H9 (cell line): ENCODE results near the gene ETNK2. TPM values are rescaled to one million over a fixed set of nuclear protein-coding genes. Genes with fewer than 3 reads are reported as not detected.

Experiments used
- DNase-seq: peaks from one replicate; pipeline ENCODE4 v3.0.0-alpha.2; 2017
- H2AFZ ChIP-seq: one replicate; pipeline ENCODE4 v1.6.1; 2013; ENCODE audit warnings: mild to moderate bottlenecking, low read length, control low read depth, moderate library complexity
- H2AK5ac ChIP-seq: 2 replicates; pipeline ENCODE4 v1.6.1; 2013; ENCODE audit warnings: low read length, control low read depth, mixed read lengths; ENCODE audit not compliant: insufficient read length
- H2BK120ac ChIP-seq: one replicate; pipeline ENCODE4 v1.6.1; 2013; ENCODE audit warnings: low read depth, mild to moderate bottlenecking, low read length, control low read depth, inconsistent platforms; ENCODE audit not compliant: poor library complexity, severe bottlenecking
- H2BK12ac ChIP-seq: 2 replicates; pipeline ENCODE4 v1.6.1; 2013; ENCODE audit warnings: low read length, control low read depth, mixed read lengths, low read depth; ENCODE audit not compliant: insufficient read length
- H2BK15ac ChIP-seq: 2 replicates; pipeline ENCODE4 v1.6.1; 2013; ENCODE audit warnings: low read depth, low read length, control low read depth
- H2BK20ac ChIP-seq: one replicate; pipeline ENCODE4 v1.6.1; 2013; ENCODE audit warnings: low read depth, mild to moderate bottlenecking, low read length, control low read depth, inconsistent platforms; ENCODE audit not compliant: poor library complexity, severe bottlenecking
- H2BK5ac ChIP-seq: 2 replicates; pipeline ENCODE4 v1.6.1; 2013; ENCODE audit warnings: low read length, control low read depth, mixed read lengths; ENCODE audit not compliant: insufficient read length
- H3K14ac ChIP-seq: 2 replicates; pipeline ENCODE4 v1.6.1; 2013; ENCODE audit warnings: low read length, control low read depth; ENCODE audit not compliant: insufficient read depth
- H3K18ac ChIP-seq: 2 replicates; pipeline ENCODE4 v1.6.1; 2013; ENCODE audit warnings: low read depth, mild to moderate bottlenecking, mixed read lengths, low read length, control low read depth; ENCODE audit not compliant: insufficient read length
- H3K23ac ChIP-seq: 2 replicates; pipeline ENCODE4 v1.6.1; 2013; ENCODE audit warnings: low read length, control low read depth, mixed read lengths, low read depth; ENCODE audit not compliant: insufficient read length
- H3K23me2 ChIP-seq: 2 replicates; pipeline ENCODE4 v1.6.1; 2013; ENCODE audit warnings: low read depth, mild to moderate bottlenecking, mixed read lengths, low read length, control low read depth; ENCODE audit not compliant: insufficient read length, poor library complexity, severe bottlenecking
- H3K27ac ChIP-seq: 2 replicates; pipeline ENCODE4 v1.5.1; 2013; ENCODE audit warnings: low read length, control low read depth, mixed read lengths, low read depth; ENCODE audit not compliant: insufficient read length
- H3K27me3 ChIP-seq: 2 replicates; pipeline ENCODE4 v1.6.1; 2013; ENCODE audit warnings: low read length, control low read depth, inconsistent platforms; ENCODE audit not compliant: insufficient read depth
- H3K4ac ChIP-seq: 2 replicates; pipeline ENCODE4 v1.6.1; 2013; ENCODE audit warnings: low read depth, mild to moderate bottlenecking, control low read depth, inconsistent platforms, low read length, moderate library complexity
- H3K4me1 ChIP-seq: 2 replicates; pipeline ENCODE4 v1.6.1; 2013; ENCODE audit warnings: low read length, control low read depth, inconsistent platforms; ENCODE audit not compliant: insufficient read depth
- H3K4me2 ChIP-seq: 2 replicates; pipeline ENCODE4 v1.6.1; 2013; ENCODE audit warnings: low read length, control low read depth, mixed read lengths; ENCODE audit not compliant: insufficient read length, insufficient read depth
- H3K56ac ChIP-seq: 2 replicates; pipeline ENCODE4 v1.6.1; 2013; ENCODE audit warnings: low read depth, mild to moderate bottlenecking, mixed read lengths, low read length, control low read depth; ENCODE audit not compliant: insufficient read length
- H3K79me1 ChIP-seq: 2 replicates; pipeline ENCODE4 v1.6.1; 2013; ENCODE audit warnings: low read depth, mild to moderate bottlenecking, moderate library complexity, low read length, control low read depth, inconsistent platforms; ENCODE audit not compliant: insufficient read depth, poor library complexity, severe bottlenecking
- H3K79me2 ChIP-seq: 2 replicates; pipeline ENCODE4 v1.6.1; 2013; ENCODE audit warnings: low read length, control low read depth, inconsistent platforms; ENCODE audit not compliant: insufficient read depth
- H3K9ac ChIP-seq: 2 replicates; pipeline ENCODE4 v1.6.1; 2013; ENCODE audit warnings: low read length, control low read depth, mixed read lengths; ENCODE audit not compliant: insufficient read length; ENCODE audit errors: extremely low read depth
- H3K9me3 ChIP-seq: one replicate; pipeline ENCODE4 v1.6.1; 2013; ENCODE audit warnings: low read depth, low read length, inconsistent platforms; ENCODE audit not compliant: control insufficient read depth
- H3T11ph ChIP-seq: one replicate; pipeline ENCODE4 v1.6.1; 2013; ENCODE audit warnings: mild to moderate bottlenecking, low read length, control low read depth, inconsistent platforms
- H4K20me1 ChIP-seq: one replicate; pipeline ENCODE4 v1.6.1; 2013; ENCODE audit not compliant: control insufficient read depth, insufficient read length, insufficient read depth
- H4K5ac ChIP-seq: 2 replicates; pipeline ENCODE4 v1.6.1; 2013; ENCODE audit warnings: low read depth, mild to moderate bottlenecking, mixed read lengths, low read length, control low read depth; ENCODE audit not compliant: insufficient read length
- H4K8ac ChIP-seq: replicated peaks from 2 replicates; pipeline ENCODE4 v1.6.1; 2013; ENCODE audit warnings: low read length, control low read depth, mixed read lengths, low read depth; ENCODE audit not compliant: insufficient read length
- H4K91ac ChIP-seq: 2 replicates; pipeline ENCODE4 v1.6.1; 2013; ENCODE audit warnings: low read depth, mild to moderate bottlenecking, moderate library complexity, mixed read lengths, low read length, control low read depth; ENCODE audit not compliant: insufficient read length
- H3K27ac Mint-ChIP-seq, 3 experiments: 2 replicates in 2 of 3; 3 replicates in 1 of 3; pipeline ENCODE4 v1.8.0; 2020 to 2021; ENCODE audit warnings: mixed read lengths in 3 of 3, mild to moderate bottlenecking in 1 of 3, moderate library complexity in 1 of 3
- H3K27me3 Mint-ChIP-seq: 2 replicates; pipeline ENCODE4 v1.8.0; 2021; ENCODE audit warnings: low read depth, mild to moderate bottlenecking, moderate library complexity, mixed read lengths
- H3K36me3 Mint-ChIP-seq, 3 experiments: 2 replicates in 2 of 3; 3 replicates in 1 of 3; pipeline ENCODE4 v1.8.0; 2020 to 2021; ENCODE audit warnings: low read depth in 3 of 3, mixed read lengths in 3 of 3; ENCODE audit not compliant: insufficient read depth in 1 of 3
- H3K4me1 Mint-ChIP-seq, 2 experiments: 2 replicates each; pipeline ENCODE4 v1.8.0; 2020; ENCODE audit warnings: mixed read lengths in 2 of 2
- H3K4me3 Mint-ChIP-seq, 2 experiments: 2 replicates in 1 of 2; 3 replicates in 1 of 2; pipeline ENCODE4 v1.8.0; 2020 to 2021; ENCODE audit warnings: mild to moderate bottlenecking in 2 of 2, mixed read lengths in 2 of 2, moderate library complexity in 1 of 2
- H3K9me3 Mint-ChIP-seq, 2 experiments: 2 replicates in 1 of 2; 3 replicates in 1 of 2; pipeline ENCODE4 v1.8.0; 2020; ENCODE audit warnings: mild to moderate bottlenecking in 2 of 2, mixed read lengths in 2 of 2, moderate library complexity in 1 of 2
- WGBS: extraction: QIAGEN DNeasy Blood & Tissue Kit; methylation state at CpG from one replicate; pipeline ENCODE4 v1.1.7; 2013; ENCODE audit warnings: missing lambda C conversion rate, low lambda C conversion rate, mixed read lengths; ENCODE audit not compliant: insufficient read length; ENCODE audit errors: extremely low coverage; 5-methylcytosine and 5-hydroxymethylcytosine counted together
- total RNA-seq: library from RNA; stranded (reverse); gene quantifications from 2 replicates; pipeline ENCODE4 v1.2.1, GENCODE V29; 2021
- TF ChIP-seq, protein P1 (sequence below): fragments of 200-600 bp; sonication (generic); conservative IDR thresholded peaks from 3 replicates; pipeline ENCODE4 v1.8.0; 2021; ENCODE audit warnings: antibody characterized with exemption, mild to moderate bottlenecking

ETNK2 gene
- total RNA-seq, 1 experiment from 2014 or later: 17.6 TPM

DNA sequence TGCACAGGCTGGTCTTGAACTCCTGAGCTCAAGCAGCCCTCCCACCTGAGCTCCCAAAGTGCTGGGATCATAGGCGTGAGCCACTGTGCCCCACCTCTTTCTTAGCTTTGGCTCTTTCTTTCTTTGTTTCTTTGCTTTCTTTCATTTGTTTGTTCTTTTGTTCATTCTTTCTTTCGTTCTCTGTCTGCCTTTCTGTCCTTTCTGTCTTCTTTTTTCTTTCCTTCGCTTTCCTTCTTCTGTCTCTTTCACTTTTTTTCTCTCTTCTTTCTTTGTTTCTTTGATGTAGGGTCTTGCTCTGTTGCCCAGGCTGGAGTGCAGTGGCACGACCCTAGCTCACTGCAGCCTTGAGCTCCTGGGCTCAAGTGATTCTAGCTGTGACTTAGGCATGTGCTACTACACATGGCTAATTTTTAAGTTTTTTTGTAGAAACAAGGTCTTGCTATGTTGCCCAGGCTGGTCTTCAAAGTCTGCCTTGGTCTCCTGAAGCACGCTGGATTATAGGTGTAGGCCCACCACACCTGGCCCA, 60.0 kb downstream of the ETNK2 start:
- no peak overlapping the region for H3K4ac ChIP-seq
- no peak overlapping the region for H2BK120ac ChIP-seq
- Mint-ChIP-seq H3K4me3 (no peak overlapping the region), H3K27me3 (no peaks in the 10 kb centered on the region; the same call in 1 of the 2 replicates), H3K36me3 (peaks cover 2 to 7% (median 5%) of the 10 kb centered on the region in 3 experiments; a peak in 4 of 7 replicates), H3K27ac (peak overlapping the region in 1 of 3 experiments; percentile 59; a peak in 5 of 7 replicates), H3K9me3 (no peaks in the 10 kb centered on the region), H3K4me1 (peaks cover 88 to 92% of the 10 kb centered on the region in 2 experiments)
- peaks cover 42% of the 10 kb centered on the region for H3K4me1 ChIP-seq
- no peak overlapping the region for H2BK20ac ChIP-seq
- peaks cover 4% of the 10 kb centered on the region for H3K79me1 ChIP-seq
- H3K27ac ChIP-seq: no peak overlapping the region
- H3K27me3 ChIP-seq: no peaks in the 10 kb centered on the region
- no peak overlapping the region for H3K23ac ChIP-seq
- H3K56ac ChIP-seq: no peak overlapping the region
- no peak for DNase-seq
- H3K79me2 ChIP-seq: peaks cover 86% of the 10 kb centered on the region
- no peak overlapping the region for H3K4me2 ChIP-seq
- no peak overlapping the region for H4K8ac ChIP-seq
- TF ChIP-seq, protein P1, sequence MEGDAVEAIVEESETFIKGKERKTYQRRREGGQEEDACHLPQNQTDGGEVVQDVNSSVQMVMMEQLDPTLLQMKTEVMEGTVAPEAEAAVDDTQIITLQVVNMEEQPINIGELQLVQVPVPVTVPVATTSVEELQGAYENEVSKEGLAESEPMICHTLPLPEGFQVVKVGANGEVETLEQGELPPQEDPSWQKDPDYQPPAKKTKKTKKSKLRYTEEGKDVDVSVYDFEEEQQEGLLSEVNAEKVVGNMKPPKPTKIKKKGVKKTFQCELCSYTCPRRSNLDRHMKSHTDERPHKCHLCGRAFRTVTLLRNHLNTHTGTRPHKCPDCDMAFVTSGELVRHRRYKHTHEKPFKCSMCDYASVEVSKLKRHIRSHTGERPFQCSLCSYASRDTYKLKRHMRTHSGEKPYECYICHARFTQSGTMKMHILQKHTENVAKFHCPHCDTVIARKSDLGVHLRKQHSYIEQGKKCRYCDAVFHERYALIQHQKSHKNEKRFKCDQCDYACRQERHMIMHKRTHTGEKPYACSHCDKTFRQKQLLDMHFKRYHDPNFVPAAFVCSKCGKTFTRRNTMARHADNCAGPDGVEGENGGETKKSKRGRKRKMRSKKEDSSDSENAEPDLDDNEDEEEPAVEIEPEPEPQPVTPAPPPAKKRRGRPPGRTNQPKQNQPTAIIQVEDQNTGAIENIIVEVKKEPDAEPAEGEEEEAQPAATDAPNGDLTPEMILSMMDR: no peak
- no peak overlapping the region for H2AFZ ChIP-seq
- no peaks in the 10 kb centered on the region for H3K9me3 ChIP-seq
- no peaks in the 10 kb centered on the region for H3K23me2 ChIP-seq
- no peak overlapping the region for H2BK5ac ChIP-seq
- H3K9ac ChIP-seq: no peak overlapping the region
- no peak overlapping the region for H3K18ac ChIP-seq
- H2BK15ac ChIP-seq: no peak overlapping the region
- WGBS: no CpG with 5 or more reads among the region's 5 CpGs
- peaks cover 4% of the 10 kb centered on the region for H4K20me1 ChIP-seq
- no peak overlapping the region for H3T11ph ChIP-seq
- H2AK5ac ChIP-seq: no peak overlapping the region
- no peak overlapping the region for H3K14ac ChIP-seq
- H4K91ac ChIP-seq: no peak overlapping the region
- no peak overlapping the region for H2BK12ac ChIP-seq
- no peak overlapping the region for H4K5ac ChIP-seq
